ENCODE results near the gene MACROH2A1. TPM values are rescaled to one million over a fixed set of nuclear protein-coding genes. Genes with fewer than 3 reads are reported as not detected.

The MACROH2A1 gene
- polyA plus RNA-seq, 1 of the 3 experiments (the other 2 are of a cell fraction): 165 TPM

- Histone ChIP-seq H3K36me3 (replicated peaks in 1 of 2; ENCODE audit: control insufficient read depth in 1 of 2, insufficient read depth in 2 of 2, low read length in 1 of 2) (no peaks in the 10 kb centered on the region), H4K20me1 (ENCODE audit: insufficient read depth) (no peaks in the 10 kb centered on the region), H3K4me1 (ENCODE audit: control insufficient read depth in 1 of 2, insufficient read depth in 2 of 2, low read depth in 1 of 2, low read length in 1 of 2) (peaks cover 0 to 30% of the 10 kb centered on the region in 2 experiments; a peak in 1 of 4 replicates), H3K4me3 (ENCODE audit: low read depth in 2 of 2, low read length in 1 of 2) (no peak overlapping the region), H3K27ac (ENCODE audit: low read depth in 2 of 2, low read length in 1 of 2) (no peak overlapping the region), H3K9ac (no peak overlapping the region), H3K27me3 (ENCODE audit: insufficient read depth) (no peaks in the 10 kb centered on the region), H3F3A (replicated peaks; ENCODE audit: insufficient read depth) (no peaks in the 10 kb centered on the region), H2AFZ (ENCODE audit: low read depth) (no peak overlapping the region), H3K9me3 (no peaks in the 10 kb centered on the region), H3K4me2 (no peak overlapping the region), H3K9me2 (no peaks in the 10 kb centered on the region), H3K79me2 (ENCODE audit: insufficient read depth) (no peaks in the 10 kb centered on the region)
- TF ChIP-seq PBX3 (IDR thresholded peaks at IDR 0.05) (no peak), POLR2AphosphoS5 (IDR thresholded peaks at IDR 0.05; ENCODE audit: low read depth, low read length) (no peak), SIN3A (IDR thresholded peaks at IDR 0.05; ENCODE audit: borderline replicate concordance, low read depth, low read length) (no peak), RCOR1 (IDR thresholded peaks at IDR 0.05; ENCODE audit: low read length) (no peak), RAD21 (IDR thresholded peaks at IDR 0.05; ENCODE audit: low read length) (no peak), NRF1 (IDR thresholded peaks at IDR 0.05; ENCODE audit: low read depth, low read length) (no peak), REST (IDR thresholded peaks at IDR 0.05; ENCODE audit: low read depth, low read length) (no peak), EP300 (IDR thresholded peaks at IDR 0.05; ENCODE audit: borderline replicate concordance in 1 of 2, low read depth in 1 of 2, low read length in 1 of 2) (no peak), EZH2phosphoT487 (IDR thresholded peaks at IDR 0.05; ENCODE audit: borderline replicate concordance, low read depth) (no peak), JUND (IDR thresholded peaks at IDR 0.05) (no peak), CTCF (IDR thresholded peaks at IDR 0.05) (no peak), NFIC (IDR thresholded peaks at IDR 0.05; ENCODE audit: borderline replicate concordance) (no peak), MXI1 (IDR thresholded peaks at IDR 0.05; ENCODE audit: low read depth, low read length) (no peak), GATA2 (CRISPR knock-in tag; IDR thresholded peaks at IDR 0.05) (no peak), TCF12 (IDR thresholded peaks at IDR 0.05) (no peak), TEAD4 (IDR thresholded peaks at IDR 0.05; ENCODE audit: borderline replicate concordance, insufficient read depth) (no peak)
- 93% methylated on average over 5 of the region's 8 CpGs for WGBS (ENCODE audit: low lambda C conversion rate)
- POLR2A ChIA-PET: no interaction called here
- CTCF ChIA-PET: interaction anchor here (0.7 to 9.6 kb wide), 3 partner anchors 15 to 130 kb away, joined by 3 to 60 read pairs (median 56); no protein-coding TSS in a partner anchor
- DNase-seq: no peak
Observed at GRCh38 chr5:135442431-135443160, 43.6 kb upstream of the MACROH2A1 start.

Data from SK-N-SH (cell line).